GM18858 (cell line): ENCODE data around the gene DMD.

Experiments
- ATAC-seq: cut with Tn5 transposase; IDR thresholded peaks from one replicate; pipeline ENCODE4 v1.9.1; 2021; ENCODE audit not compliant: unreplicated experiment

DMD gene

DNA sequence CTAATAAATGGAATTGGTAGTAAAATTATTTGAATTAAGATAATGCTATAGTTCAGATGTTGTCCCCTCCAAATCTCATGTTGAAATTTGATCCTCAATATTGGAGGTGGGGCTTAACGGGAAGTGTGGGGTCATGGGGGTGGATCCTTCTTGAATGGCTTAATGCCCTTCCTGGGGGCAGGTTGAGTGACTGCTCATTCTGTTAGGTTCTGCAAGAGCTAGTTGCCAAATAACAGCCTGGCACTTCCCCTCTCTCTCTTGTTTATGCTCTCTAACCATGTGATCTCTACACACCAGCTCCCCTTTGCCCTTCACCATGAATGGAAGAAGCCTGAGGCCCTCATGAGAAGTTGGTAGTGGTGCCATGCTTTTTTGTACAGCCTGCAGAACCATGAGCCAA lies 1414.7 kb downstream of the DMD start:
- ATAC-seq = no peak

DNA sequence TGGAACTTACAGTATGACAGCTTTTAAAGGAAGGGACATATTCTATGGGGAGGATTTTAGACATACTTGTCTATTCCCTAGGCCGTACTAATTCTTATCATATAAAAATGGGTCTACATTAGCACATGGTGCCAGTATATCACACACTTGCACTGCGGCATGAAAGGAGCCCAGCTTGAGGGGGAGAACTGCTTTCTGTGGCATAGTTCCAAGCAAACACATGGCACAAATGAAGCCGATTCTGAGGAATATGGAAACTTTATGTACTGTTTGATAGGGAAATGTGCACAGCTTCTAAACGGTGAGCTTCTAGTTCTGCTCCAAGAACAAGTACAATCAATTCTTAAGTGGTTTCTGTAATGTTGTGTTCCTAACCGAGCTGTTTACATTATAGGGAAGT lies 1463.9 kb downstream of the DMD start:
- ATAC-seq = no peak

DNA sequence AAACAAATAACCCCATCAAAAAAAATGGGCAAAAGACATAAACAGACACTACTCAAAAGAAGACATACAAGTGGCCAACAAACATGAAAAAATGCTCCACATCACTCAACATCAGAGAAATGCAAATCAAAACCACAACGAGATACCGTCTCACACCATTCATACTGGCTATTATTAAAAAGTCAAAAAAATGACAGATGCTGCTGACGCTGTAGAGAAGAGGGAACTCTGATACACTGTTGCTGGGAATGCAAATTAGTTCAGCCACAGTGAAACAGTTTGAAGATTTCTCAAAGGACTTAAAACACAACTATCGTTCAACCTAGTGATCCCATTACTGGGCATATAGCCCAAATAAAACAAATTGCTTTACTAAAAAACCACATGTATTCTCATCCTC lies 1468.3 kb downstream of the DMD start:
- ATAC-seq = no peak

DNA sequence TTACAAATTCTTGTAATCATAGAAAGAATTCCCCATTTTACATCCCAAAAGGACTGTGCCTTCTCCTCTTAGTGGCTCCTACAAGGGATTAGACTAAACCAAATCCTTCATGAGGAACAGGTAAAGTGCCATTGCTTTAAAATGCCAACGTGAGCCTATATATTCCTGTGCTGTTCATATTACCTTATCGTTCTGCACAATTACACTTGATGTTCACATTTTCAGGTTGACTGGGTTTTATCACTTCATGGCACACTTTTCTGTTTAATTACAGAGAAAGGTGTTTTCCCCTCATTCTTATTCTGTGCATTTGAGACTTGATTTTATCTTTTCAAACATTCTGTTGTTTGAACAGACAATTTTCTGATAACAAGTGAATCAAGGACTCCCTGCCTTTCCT lies 1493.9 kb downstream of the DMD start:
- ATAC-seq = no peak

DNA sequence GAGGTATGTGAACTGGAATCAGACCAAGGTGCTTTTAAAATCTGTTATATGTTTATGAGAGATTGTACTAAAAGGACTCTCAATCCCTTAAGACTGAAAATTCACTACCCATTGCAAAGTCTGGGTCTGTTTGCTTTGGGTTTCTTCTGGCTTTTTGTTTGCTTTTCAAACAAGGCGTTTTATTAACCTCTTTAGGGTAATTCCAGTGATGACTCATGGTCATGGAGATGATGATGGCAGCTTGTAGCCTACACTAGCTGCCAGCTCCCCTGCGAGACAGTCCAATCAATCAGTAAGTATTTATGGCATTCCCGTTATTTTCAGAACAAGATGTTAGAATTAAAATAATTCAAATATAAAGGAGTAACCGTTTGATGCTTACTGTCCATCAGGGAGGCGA lies 1495.7 kb downstream of the DMD start:
- ATAC-seq = no peak

DNA sequence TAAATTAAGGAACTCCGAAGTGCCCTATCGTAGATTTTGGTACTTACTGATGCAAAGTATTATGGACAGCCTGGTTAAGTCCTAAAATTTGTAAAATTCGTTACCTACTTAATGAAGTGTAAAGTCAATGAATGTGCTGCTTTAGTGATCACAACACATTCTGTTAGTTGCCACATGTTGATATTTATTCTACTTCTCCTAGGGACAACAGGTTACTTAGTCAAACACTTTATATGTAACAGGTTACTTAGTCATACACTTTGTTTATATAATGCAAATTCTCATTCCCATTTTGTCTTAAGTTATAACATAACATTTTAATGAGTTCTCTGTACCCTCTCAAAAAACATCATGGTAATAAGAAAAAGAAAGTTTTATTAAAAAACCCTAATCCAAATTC lies 1496.6 kb downstream of the DMD start:
- ATAC-seq = no peak

DNA sequence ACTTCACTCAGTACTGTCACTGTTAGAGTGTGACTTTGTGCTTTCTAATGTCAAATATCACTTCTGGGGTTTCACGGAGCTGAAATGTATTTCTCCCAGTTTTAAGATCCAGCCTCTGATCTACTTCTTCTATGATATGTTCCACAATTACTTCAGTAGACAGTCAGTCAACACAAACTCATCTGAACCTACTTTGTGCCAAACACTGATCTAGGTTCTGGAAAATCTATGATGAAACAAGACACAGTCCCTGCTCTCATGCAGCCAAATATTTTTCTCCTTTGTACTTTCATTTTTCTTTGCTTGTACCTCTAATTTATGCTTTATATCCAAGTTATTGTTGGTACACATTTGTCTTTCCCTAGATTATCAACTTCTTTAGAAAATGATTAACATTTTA lies 1498.2 kb downstream of the DMD start:
- no peak for ATAC-seq

DNA sequence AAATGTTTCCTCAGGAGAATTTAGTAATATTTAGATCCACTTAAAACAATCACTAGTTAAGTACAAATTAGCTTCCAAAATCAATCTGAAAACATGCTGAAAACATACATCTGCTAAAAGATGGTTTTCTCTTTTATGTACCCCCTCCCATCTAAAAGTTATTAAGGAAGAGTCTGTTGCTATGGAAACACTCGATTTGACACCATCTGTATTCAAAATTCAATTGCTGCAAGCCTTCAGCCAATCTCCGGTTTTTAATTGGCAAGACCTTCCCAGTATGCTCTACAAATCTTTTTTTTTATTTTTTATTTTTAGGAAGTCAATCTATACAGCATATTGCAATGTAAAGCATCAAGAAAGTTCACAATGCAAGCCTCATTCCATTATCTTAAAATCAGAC lies 1500.2 kb downstream of the DMD start:
- no peak for ATAC-seq

DNA sequence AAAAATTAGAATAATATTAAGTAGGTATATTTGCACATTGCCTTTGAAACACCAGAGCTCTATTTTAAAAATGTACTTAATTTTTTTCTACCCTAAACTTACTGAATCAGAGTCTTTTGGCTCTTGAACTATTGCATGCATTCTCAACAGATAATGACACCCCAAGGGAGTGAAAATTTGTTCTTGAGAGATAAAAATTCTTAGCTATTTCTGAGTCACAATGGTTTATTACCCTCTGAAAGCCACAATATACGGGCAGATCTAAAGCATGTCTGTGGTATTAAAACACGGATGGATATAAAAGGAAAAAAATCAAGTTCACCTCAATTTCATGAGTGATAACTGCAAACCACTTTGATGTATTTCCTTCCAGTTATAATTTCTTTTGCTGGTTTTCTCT lies 1503.2 kb downstream of the DMD start:
- ATAC-seq = no peak

DNA sequence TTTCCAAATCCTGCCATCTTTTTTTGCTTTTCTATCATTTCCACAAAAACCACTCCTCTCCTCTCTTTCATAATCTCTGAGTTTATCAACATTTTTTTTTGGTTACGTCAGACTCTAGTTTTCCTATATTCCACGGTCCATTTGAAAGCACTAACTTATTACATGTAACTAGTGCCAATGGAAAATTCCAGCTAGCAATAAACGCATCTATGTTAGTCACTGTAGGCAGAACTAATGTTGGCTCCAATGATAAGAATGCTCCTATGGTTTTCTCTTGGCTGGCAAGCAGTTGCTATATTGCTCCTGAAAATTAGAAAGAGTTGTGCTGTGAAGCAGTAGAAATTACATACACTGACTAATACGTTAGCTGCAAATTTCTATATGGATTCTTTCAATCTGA lies 1504.9 kb downstream of the DMD start:
- ATAC-seq = no peak

DNA sequence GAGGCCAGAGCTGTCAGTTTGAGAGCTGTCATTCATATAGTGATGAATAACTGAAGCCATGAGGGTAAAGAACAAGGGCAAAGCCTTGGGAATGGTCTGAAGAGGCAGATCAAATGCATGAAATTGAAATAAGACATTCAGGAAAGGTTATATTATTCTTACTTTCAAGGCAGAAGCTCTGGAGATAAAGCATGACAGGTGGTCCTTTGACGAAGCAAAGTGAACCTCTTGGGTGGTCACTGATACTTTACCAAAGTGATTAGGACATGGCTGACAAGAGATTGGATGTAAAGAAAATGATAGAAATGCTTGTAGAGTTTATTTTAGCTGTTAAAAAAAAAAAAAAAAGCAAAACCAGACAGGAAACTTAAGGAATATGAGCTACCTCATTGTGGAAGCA lies 1505.5 kb downstream of the DMD start:
- no peak for ATAC-seq

DNA sequence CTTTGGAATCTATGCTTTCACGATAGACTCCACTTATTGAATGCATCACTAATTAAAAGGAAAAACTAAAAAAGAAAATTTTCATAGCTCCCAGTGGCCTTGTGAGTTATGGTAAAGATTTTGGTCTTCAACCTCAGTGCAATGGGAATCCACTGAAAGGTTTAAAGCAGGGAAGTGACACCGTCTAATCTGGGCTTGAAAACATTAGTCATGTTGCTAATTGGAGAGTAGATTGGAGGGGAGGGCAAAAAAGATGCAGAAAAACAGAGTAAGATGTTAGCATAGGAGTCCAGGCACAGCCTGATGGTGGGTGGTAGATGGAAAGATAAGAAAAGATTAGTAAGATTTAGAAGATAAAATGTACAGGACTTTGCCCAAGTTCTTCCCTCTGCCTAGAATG lies 1506.4 kb downstream of the DMD start:
- ATAC-seq = no peak

DNA sequence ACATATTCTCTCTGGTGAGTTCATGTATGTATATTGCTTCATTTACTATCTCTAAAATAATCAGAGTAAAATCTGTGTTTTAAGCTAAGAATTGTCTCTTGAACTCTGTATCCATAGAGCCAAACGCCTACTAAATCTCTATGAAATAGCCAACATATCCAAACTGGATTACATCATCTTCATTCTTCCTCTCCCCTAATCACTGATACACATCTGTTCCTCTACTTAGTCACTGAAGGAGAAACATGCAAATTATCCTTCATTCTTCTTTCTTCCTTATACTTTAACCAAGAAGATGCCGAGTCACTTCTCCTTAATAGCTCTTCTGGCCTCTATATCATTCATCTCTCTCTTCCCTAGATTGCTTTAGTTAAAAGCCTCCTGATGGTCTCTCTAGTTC lies 1509.1 kb downstream of the DMD start:
- no peak for ATAC-seq

DNA sequence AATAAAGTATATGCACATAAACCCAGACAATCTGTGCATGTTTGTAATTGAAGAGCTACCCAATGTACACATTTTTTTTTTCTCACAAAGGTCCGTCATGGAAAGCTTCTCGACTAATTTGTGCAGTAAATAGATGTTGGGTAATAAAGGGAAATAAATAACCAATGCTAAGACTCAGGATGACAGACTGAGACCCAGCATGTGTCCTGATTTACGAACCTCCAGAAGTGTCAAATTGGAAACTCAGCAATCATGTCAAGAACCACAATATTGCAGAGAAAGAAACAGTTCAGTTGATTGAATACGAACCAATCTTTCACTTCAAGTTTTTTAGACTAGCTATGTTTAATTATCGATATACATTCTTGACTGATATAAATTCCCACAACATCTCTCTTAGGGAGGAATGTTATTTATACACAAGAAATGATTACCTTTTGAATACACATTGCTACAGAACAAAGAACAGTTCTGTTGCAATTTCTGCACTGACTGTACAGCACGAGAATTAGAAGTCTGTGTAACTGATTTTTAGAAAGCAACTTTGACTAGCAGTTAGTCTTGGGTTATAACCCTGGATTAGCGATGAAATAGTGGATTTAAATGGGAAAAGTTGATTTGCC lies 1513.9 kb downstream of the DMD start:
- ATAC-seq = no peak

DNA sequence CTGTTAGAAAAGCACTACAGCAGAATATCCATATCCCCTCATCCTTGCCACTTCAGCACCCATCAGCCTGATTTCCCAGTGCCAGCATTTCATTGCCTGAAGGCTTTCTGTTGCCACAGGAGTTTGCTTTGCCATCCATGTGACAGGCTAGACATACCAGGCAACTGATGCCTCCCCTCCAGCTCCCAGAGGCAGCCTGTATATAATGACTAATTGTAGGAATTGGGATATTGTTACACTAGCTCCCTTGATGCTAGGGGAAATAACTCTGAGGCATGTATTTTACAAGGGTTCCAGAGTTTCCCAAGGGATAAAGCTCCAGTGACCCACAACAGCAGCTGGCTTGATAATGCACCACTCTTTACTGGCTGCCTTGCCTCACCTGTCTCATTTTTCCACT lies 1531.5 kb downstream of the DMD start:
- no peak for ATAC-seq

DNA sequence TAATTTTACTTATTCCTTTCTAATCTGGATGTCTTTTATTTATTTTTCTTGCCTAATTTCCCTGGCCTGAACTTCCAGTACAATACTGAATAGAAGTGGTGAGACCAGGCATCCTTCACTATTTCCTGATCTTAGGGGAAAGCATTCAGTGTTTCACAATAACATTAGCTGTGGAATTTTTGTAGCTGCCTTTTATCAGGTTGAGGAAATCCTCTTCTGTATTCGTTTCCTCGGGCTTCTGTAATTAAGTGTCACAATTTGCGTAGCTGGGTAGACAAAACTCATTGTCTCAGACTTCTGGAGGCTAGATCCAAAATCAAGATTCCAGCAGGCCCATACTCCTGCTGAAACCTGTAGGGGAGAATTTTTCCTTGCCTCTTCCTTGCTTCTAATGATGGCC lies 1541.1 kb downstream of the DMD start:
- no peak for ATAC-seq

DNA sequence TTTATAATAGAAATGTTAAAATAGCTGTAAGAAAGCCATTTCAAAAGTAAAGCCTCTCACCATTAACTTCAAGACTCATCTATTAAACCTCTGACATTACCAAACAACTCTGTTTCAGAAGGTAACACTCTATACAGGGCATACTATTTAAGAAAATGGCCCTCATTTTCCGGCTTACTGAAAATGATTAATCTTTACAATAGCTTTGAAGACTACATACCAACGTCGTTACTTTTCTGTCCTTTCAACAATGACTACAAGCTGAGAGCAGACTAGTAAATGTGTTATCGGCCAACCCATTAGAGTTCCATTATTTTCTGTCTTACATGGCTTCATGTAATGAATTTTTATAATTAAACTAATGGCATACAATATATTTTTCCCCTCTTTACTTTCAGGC lies 1545.9 kb downstream of the DMD start:
- no peak for ATAC-seq

DNA sequence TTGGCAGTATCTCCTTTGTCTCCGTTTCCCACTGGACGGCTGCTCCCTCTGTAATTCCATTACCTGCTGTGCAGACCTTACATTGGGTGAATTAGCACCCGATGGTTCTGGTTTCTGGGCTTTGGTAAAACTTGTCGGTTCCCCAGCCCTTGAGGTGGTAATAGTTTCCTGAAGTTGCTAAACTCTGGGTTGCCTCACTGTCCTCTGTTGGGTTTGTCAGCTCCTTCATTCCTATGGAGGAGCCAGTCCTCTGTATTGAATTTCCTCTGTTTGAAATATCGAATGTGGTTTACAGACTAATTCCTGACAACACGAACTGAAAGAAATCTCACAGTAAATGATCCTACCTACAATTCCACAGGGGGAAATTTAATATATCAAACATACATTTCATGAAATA lies 1548.2 kb downstream of the DMD start:
- ATAC-seq = no peak

DNA sequence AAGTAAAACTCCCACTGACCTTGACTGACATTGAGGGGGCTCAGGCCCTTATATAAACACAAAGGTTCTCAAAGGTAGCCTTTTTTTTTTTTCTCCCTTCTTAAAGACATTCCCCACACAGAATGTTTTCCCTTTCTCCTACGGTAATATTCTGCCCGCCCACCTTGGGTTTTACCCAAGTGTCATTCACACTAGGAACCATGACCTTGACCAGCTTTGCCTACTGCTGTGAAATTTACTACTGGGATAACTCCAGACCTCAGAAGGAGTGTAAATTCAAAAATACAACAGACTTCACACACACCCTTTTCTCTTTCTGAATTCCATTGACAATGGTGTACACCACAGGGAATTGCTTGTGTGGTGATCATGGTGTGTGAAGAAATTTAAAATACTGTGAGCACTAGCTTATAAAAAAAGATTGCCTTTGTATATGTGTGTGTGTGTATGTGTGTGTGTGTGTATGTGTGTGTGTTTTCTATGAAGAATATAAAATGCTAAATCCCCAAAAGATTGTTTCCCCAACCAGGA lies 1550.0 kb downstream of the DMD start:
- no peak for ATAC-seq

DNA sequence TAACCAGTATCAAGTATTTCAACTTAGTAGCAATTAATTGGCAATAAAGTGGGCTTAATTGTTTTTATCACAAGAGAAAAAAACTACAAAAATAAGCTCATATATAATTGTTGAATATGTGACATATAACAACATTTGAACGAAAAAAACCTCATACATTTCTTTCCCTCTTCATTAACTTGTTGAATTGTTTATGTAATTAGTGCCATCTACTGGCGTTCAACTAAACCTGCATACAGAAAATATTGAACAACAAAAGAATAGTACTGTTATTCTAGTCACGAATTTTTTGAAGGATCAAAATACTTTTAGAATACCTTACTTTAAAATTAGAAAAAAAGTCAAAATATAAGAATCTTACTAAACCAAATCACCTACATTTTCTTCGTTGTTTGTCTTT lies 1553.0 kb downstream of the DMD start:
- peak; percentile 41 for ATAC-seq

DNA sequence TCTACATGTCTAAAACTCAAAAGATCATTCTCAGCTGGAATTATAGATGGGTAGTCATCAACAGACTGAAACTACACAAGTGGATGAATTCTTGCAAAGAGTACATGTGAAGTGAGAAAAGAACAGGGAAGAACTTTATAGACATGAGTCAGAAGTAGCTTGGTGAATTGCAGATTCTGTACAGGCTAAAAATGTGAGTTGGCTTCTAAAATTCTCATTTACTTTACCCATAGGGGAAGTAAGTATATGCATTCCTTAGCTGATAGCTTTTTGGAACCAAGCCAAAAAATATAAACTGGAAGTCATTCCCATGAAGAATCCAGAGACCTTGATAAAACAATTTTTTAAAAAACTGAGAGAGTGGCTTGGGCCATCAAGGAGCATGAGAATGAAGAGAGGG lies 1555.3 kb downstream of the DMD start:
- ATAC-seq = no peak

DNA sequence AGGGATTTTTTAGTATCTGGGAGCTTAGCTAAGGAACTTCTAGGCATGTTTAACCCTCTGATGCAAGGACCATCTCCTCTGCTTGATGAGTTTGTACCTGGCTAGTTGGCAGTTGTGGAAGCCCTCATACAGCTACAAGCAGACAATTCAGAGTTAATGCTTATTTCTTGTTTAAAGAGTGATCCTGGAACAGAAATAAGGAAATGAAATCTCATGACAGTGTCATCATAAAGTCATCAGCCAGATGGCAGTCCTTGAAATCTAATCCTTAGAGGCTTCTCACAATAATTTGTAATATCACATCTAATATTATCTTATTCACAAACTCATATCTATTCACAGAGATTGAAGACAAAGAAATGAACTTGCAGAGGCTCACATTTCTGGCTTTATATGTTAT lies 1557.9 kb downstream of the DMD start:
- ATAC-seq = no peak

DNA sequence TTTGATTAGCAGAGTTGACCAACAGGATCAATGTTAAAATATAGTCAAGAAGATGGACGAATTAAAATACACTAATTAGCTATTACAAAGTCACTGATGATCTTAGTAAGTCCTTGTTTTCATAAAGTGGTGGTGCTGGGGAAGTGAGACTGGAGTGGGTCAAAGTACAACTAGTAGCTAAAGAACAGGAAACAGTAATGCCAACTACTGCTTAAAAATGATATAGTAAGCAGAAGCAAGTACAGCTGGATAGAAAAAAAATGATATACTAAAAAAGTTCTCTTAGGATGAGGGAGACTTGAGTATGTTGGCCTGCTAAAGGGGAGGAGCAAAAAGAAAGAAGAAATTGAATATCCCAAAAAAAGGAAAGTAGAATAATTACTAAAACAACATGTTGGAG lies 1558.7 kb downstream of the DMD start:
- peak; percentile 62 for ATAC-seq

DNA sequence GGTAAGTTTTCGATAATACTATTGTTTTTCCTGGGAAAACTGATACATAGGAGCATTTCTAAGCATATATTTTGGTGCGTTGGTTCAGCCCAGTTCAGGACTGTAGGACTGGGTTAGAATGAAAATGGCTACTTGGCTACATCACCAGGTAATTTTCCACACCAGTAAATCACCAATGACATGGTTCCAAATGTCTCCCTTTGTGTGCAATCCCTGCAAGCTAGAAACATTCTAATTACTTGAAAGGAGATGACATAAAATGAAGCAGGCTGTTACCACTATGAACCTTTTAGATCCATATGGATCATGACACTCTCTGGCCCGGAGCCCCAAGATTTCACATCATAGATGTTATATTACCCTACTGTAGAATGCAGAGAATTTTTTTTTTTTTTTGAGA lies 1562.1 kb downstream of the DMD start:
- no peak for ATAC-seq
